ENCODE measurements around the gene ADGRD2. TPM values are rescaled to one million over a fixed set of nuclear protein-coding genes. Genes with fewer than 3 reads are reported as not detected.

ADGRD2 gene
- total RNA-seq, 1 experiment from 2014 or later = 1.5 TPM

- H3K23me2 ChIP-seq (ENCODE audit: insufficient read length, low read depth, low read length, poor library complexity, severe bottlenecking) = no peaks in the 10 kb centered on the region
- no peak overlapping the region for H4K91ac ChIP-seq (ENCODE audit: insufficient read length, low read depth, low read length)
- H2AK5ac ChIP-seq (ENCODE audit: insufficient read length, low read length) = no peak overlapping the region
- H3K27ac ChIP-seq (ENCODE audit: insufficient read length, low read depth, low read length) = no peak overlapping the region
- TF ChIP-seq CTCF (conservative IDR thresholded peaks at IDR 0.05) = no peak
- no peak for DNase-seq
- no peak overlapping the region for H2BK12ac ChIP-seq (ENCODE audit: insufficient read length, low read depth, low read length)
- H3K27ac Mint-ChIP-seq = no peak overlapping the region
- H3K27me3 ChIP-seq (ENCODE audit: insufficient read depth, low read length) = no peaks in the 10 kb centered on the region
- no peaks in the 10 kb centered on the region for H3K9me3 ChIP-seq (ENCODE audit: control insufficient read depth, low read depth, low read length)
- H4K8ac ChIP-seq (replicated peaks; ENCODE audit: insufficient read length, low read depth, low read length) = no peak overlapping the region
- H3K4me2 ChIP-seq (ENCODE audit: insufficient read depth, insufficient read length, low read length) = no peak overlapping the region
- peak overlapping the region; percentile 12; the same call in 1 of the 2 replicates for H3K14ac ChIP-seq (ENCODE audit: insufficient read depth, low read length)
- H3K23ac ChIP-seq (ENCODE audit: insufficient read length, low read depth, low read length) = no peak overlapping the region
- no peaks in the 10 kb centered on the region for H3K79me2 ChIP-seq (ENCODE audit: insufficient read depth, low read length)
- no peak overlapping the region for H2BK20ac ChIP-seq (ENCODE audit: low read depth, low read length, poor library complexity, severe bottlenecking)
- peaks cover 17 to 54% of the 10 kb centered on the region in 2 experiments for H3K4me1 Mint-ChIP-seq
- no peak overlapping the region for H3K18ac ChIP-seq (ENCODE audit: insufficient read length, low read depth, low read length)
- no CpG with 5 or more reads among the region's 40 CpGs for WGBS (ENCODE audit: extremely low coverage, insufficient read length, low lambda C conversion rate)
- no peak overlapping the region for H3K4ac ChIP-seq (ENCODE audit: low read depth, low read length)
- H3K36me3 Mint-ChIP-seq (ENCODE audit: insufficient read depth in 1 of 3, low read depth in 3 of 3) = no peaks in the 10 kb centered on the region
- no peak overlapping the region for H2BK120ac ChIP-seq (ENCODE audit: low read depth, low read length, poor library complexity, severe bottlenecking)
- H3K27me3 Mint-ChIP-seq (ENCODE audit: low read depth) = peaks cover 32% of the 10 kb centered on the region
- peaks cover 3% of the 10 kb centered on the region for H4K20me1 ChIP-seq (ENCODE audit: control insufficient read depth, insufficient read depth, insufficient read length)
- no peak overlapping the region for H3K9ac ChIP-seq (ENCODE audit: extremely low read depth, insufficient read length, low read length)
- no peaks in the 10 kb centered on the region for H3K4me1 ChIP-seq (ENCODE audit: insufficient read depth, low read length)
- H3K9me3 Mint-ChIP-seq = peaks cover 2 to 4% of the 10 kb centered on the region in 2 experiments; a peak in 2 of 5 replicates
- H2BK5ac ChIP-seq (ENCODE audit: insufficient read length, low read length) = no peak overlapping the region
- no peak overlapping the region for H3T11ph ChIP-seq (ENCODE audit: low read length)
- H3K4me3 Mint-ChIP-seq = no peak overlapping the region
- no peak overlapping the region for H2BK15ac ChIP-seq (ENCODE audit: low read depth, low read length)
- H2AFZ ChIP-seq (ENCODE audit: low read length) = no peak overlapping the region
- H4K5ac ChIP-seq (ENCODE audit: insufficient read length, low read depth, low read length) = no peak overlapping the region
- no peaks in the 10 kb centered on the region for H3K79me1 ChIP-seq (ENCODE audit: insufficient read depth, low read depth, low read length, poor library complexity, severe bottlenecking)
- H3K56ac ChIP-seq (ENCODE audit: insufficient read length, low read depth, low read length) = no peak overlapping the region
These were observed 37.3 kb downstream of the ADGRD2 start for GRCh38 chr9:124487260-124488182.

Measured in H9 (cell line).